Fibroblast of lung (primary cell): ENCODE data around the gene TSHR. TPM values are rescaled to one million over a fixed set of nuclear protein-coding genes. Genes with fewer than 3 reads are reported as not detected.

Experiments used
- DNase-seq, 2 donors: peaks; one replicate each; pipeline versions ENCODE4 v3.0.0 to v3.0.0-alpha.2; 2010; ENCODE audit warnings: low read depth in 2 of 2
- H2AFZ ChIP-seq: 2 replicates; pipeline ENCODE4 v1.5.1; 2012; ENCODE audit warnings: low read length, control low read depth, inconsistent platforms
- H3K27ac ChIP-seq: 2 replicates; pipeline ENCODE4 v1.5.1; 2011; ENCODE audit warnings: low read length, control low read depth; ENCODE audit not compliant: insufficient read depth
- H3K27me3 ChIP-seq: 2 replicates; pipeline ENCODE4 v1.5.1; 2011; ENCODE audit warnings: mild to moderate bottlenecking, low read length; ENCODE audit not compliant: control insufficient read depth, insufficient read depth
- H3K36me3 ChIP-seq: 2 replicates; pipeline ENCODE4 v1.5.1; 2011; ENCODE audit warnings: low read length; ENCODE audit not compliant: control insufficient read depth, insufficient read depth
- H3K4me1 ChIP-seq: 2 replicates; pipeline ENCODE4 v1.5.1; 2011; ENCODE audit warnings: low read length; ENCODE audit not compliant: control insufficient read depth, insufficient read depth; ENCODE audit errors: extremely low read depth
- H3K4me2 ChIP-seq: 2 replicates; pipeline ENCODE4 v1.5.1; 2011; ENCODE audit warnings: low read length, control low read depth; ENCODE audit not compliant: insufficient read depth; ENCODE audit errors: extremely low read depth
- H3K4me3 ChIP-seq, 4 experiments: fragments of 200-600 bp in 1 of 4; sonication (generic) in 1 of 4; replicated peaks in 1 of 4; 2 replicates each; pipeline ENCODE4 v1.5.1; 2011 to 2016; ENCODE audit warnings: low read length in 4 of 4, low read depth in 3 of 4, mild to moderate bottlenecking in 3 of 4, control low read depth in 2 of 4, inconsistent platforms in 1 of 4, mixed read lengths in 1 of 4; ENCODE audit not compliant: insufficient read depth in 1 of 4; ENCODE audit errors: control extremely low read depth in 1 of 4
- H3K79me2 ChIP-seq: 2 replicates; pipeline ENCODE4 v1.5.1; 2012; ENCODE audit warnings: mild to moderate bottlenecking, low read length, inconsistent platforms; ENCODE audit not compliant: control insufficient read depth, insufficient read depth
- H3K9ac ChIP-seq: 2 replicates; pipeline ENCODE4 v1.5.1; 2011; ENCODE audit warnings: mild to moderate bottlenecking, low read length, control low read depth; ENCODE audit not compliant: insufficient read depth
- H3K9me3 ChIP-seq: 2 replicates; pipeline ENCODE4 v1.5.1; 2012; ENCODE audit warnings: low read depth, low read length; ENCODE audit not compliant: control insufficient read depth, insufficient read depth
- H4K20me1 ChIP-seq: 2 replicates; pipeline ENCODE4 v1.5.1; 2011; ENCODE audit warnings: low read length; ENCODE audit not compliant: control insufficient read depth, insufficient read depth; ENCODE audit errors: extremely low read depth
- CTCF ChIP-seq, 2 donors: IDR thresholded peaks in 1 of 2; conservative IDR thresholded peaks in 1 of 2; 1 replicate in 1 of 2; 2 replicates in 1 of 2; pipeline ENCODE4 v1.5.1; 2011 to 2012; ENCODE audit warnings: low read length in 2 of 2, control low read depth in 1 of 2, inconsistent platforms in 1 of 2, low read depth in 1 of 2, mild to moderate bottlenecking in 1 of 2
- EZH2 ChIP-seq: IDR thresholded peaks from 2 replicates; pipeline ENCODE4 v1.5.1; 2012; ENCODE audit warnings: low read length, control low read depth, mild to moderate bottlenecking; ENCODE audit errors: missing control alignments
- polyA plus RNA-seq, 2 donors: library from polyadenylated mRNA; depleted of rRNA in 1 of 2; stranded (reverse) in 1 of 2; unstranded in 1 of 2; fragments of >200 nt; gene quantifications; 2 replicates each; pipeline ENCODE4 v1.2.1, GENCODE V29; 2011 to 2012; ENCODE audit warnings: missing spikeins in 1 of 2
- total RNA-seq: library from RNA; depleted of rRNA; stranded (reverse); fragments of >200 nt; gene quantifications from 2 replicates; pipeline ENCODE4 v1.2.1, GENCODE V29; 2014

The TSHR gene
- total and polyA plus RNA-seq, 2 donors (not counting 1 experiment from before 2014, with no cell fraction given) = not detected

- Histone ChIP-seq H2AFZ (no peak overlapping the region), H3K79me2 (no peaks in the 10 kb centered on the region), H3K36me3 (no peaks in the 10 kb centered on the region), H3K27me3 (no peaks in the 10 kb centered on the region), H3K27ac (no peak overlapping the region), H4K20me1 (no peaks in the 10 kb centered on the region), H3K4me2 (no peak overlapping the region), H3K4me1 (no peaks in the 10 kb centered on the region), H3K9me3 (no peaks in the 10 kb centered on the region), H3K9ac (no peak overlapping the region), H3K4me3 (no peak overlapping the region)
- no peak for TF ChIP-seq EZH2
- no peak for TF ChIP-seq CTCF (conservative IDR thresholded peaks at IDR 0.05 in 1 of 2, IDR thresholded peaks at IDR 0.05 in 1 of 2; ENCODE audit: low read depth in 1 of 2, low read length in 2 of 2)
- no peak for DNase-seq
These were observed 19.3 kb downstream of the TSHR start for GRCh38 chr14:80974679-80975078.

GRCh38 chr14:80977221-80977620 lies 21.8 kb downstream of the TSHR start:
- no peaks in the 10 kb centered on the region for H3K27me3 ChIP-seq
- DNase-seq = no peak
- no peak overlapping the region for H2AFZ ChIP-seq
- no peak overlapping the region for H3K4me3 ChIP-seq
- H3K9ac ChIP-seq = no peak overlapping the region
- TF ChIP-seq CTCF (conservative IDR thresholded peaks at IDR 0.05 in 1 of 2, IDR thresholded peaks at IDR 0.05 in 1 of 2; ENCODE audit: low read depth in 1 of 2, low read length in 2 of 2) (peak in 1 of 2 donors; percentile 7), EZH2 (no peak)
- H3K27ac ChIP-seq = no peak overlapping the region
- no peaks in the 10 kb centered on the region for H3K4me1 ChIP-seq
- H3K36me3 ChIP-seq = no peaks in the 10 kb centered on the region
- no peaks in the 10 kb centered on the region for H4K20me1 ChIP-seq
- no peaks in the 10 kb centered on the region for H3K9me3 ChIP-seq
- H3K4me2 ChIP-seq = no peak overlapping the region
- H3K79me2 ChIP-seq = no peaks in the 10 kb centered on the region

- no peaks in the 10 kb centered on the region for H3K27me3 ChIP-seq
- no peaks in the 10 kb centered on the region for H3K9me3 ChIP-seq
- no peaks in the 10 kb centered on the region for H4K20me1 ChIP-seq
- no peak overlapping the region for H2AFZ ChIP-seq
- no peak for DNase-seq
- H3K79me2 ChIP-seq = no peaks in the 10 kb centered on the region
- no peaks in the 10 kb centered on the region for H3K36me3 ChIP-seq
- no peak overlapping the region for H3K27ac ChIP-seq
- H3K4me2 ChIP-seq = no peak overlapping the region
- TF ChIP-seq CTCF (conservative IDR thresholded peaks at IDR 0.05 in 1 of 2, IDR thresholded peaks at IDR 0.05 in 1 of 2; ENCODE audit: low read depth in 1 of 2, low read length in 2 of 2) = no peak
- no peak for TF ChIP-seq EZH2
- no peak overlapping the region for H3K4me3 ChIP-seq
- no peaks in the 10 kb centered on the region for H3K4me1 ChIP-seq
- H3K9ac ChIP-seq = no peak overlapping the region
These were observed 23.0 kb downstream of the TSHR start for GRCh38 chr14:80978403-80978802.
